Karpas-422 (cell line): Measurements from ENCODE around the gene ABCG2. TPM values are rescaled to one million over a fixed set of nuclear protein-coding genes. Genes with fewer than 3 reads are reported as not detected.

Experiments used
- DNase-seq: peaks from one replicate; pipeline ENCODE4 v3.0.0-alpha.2; 2015
- H2AFZ ChIP-seq: fragments of 200-600 bp; sonication (generic); 2 replicates; pipeline ENCODE4 v1.6.1; 2014; ENCODE audit warnings: antibody characterized with exemption, low read length, mixed read lengths
- H3K27ac ChIP-seq: fragments of 200-600 bp; sonication (generic); 2 replicates; pipeline ENCODE4 v1.5.1; 2014; ENCODE audit warnings: mild to moderate bottlenecking, low read length, moderate library complexity
- H3K27me3 ChIP-seq: fragments of 200-600 bp; sonication (generic); 2 replicates; pipeline ENCODE4 v1.6.1; 2014; ENCODE audit warnings: low read length, mixed read lengths
- H3K36me3 ChIP-seq: fragments of 200-600 bp; sonication (generic); 2 replicates; pipeline ENCODE4 v1.6.1; 2014; ENCODE audit warnings: low read length, mixed read lengths; ENCODE audit not compliant: insufficient read depth
- H3K4me1 ChIP-seq: fragments of 200-600 bp; sonication (generic); 2 replicates; pipeline ENCODE4 v1.6.1; 2014; ENCODE audit warnings: mild to moderate bottlenecking, low read length, mixed read lengths
- H3K4me2 ChIP-seq: fragments of 200-600 bp; sonication (generic); 2 replicates; pipeline ENCODE4 v1.6.1; 2014; ENCODE audit warnings: low read length, low read depth, mild to moderate bottlenecking; ENCODE audit not compliant: poor library complexity, severe bottlenecking
- H3K4me3 ChIP-seq: fragments of 200-600 bp; sonication (generic); 2 replicates; pipeline ENCODE4 v1.5.1; 2014; ENCODE audit warnings: mild to moderate bottlenecking, antibody characterized with exemption, low read length, mixed read lengths
- H3K79me2 ChIP-seq: fragments of 200-600 bp; sonication (generic); 2 replicates; pipeline ENCODE4 v1.6.1; 2014; ENCODE audit warnings: mild to moderate bottlenecking, low read length, mixed read lengths
- H3K9ac ChIP-seq: fragments of 200-600 bp; sonication (generic); 2 replicates; pipeline ENCODE4 v1.6.0; 2014; ENCODE audit warnings: low read length
- H3K9me2 ChIP-seq: fragments of 200-600 bp; sonication (generic), shearing (Covaris generic); replicated peaks from 2 replicates; pipeline ENCODE4 v1.6.0; 2014; ENCODE audit warnings: mild to moderate bottlenecking, low read length, moderate library complexity; ENCODE audit not compliant: insufficient read depth
- H3K9me3 ChIP-seq: fragments of 300-700, 200-600 bp; sonication (generic); 2 replicates; pipeline ENCODE4 v1.6.1; 2014; ENCODE audit warnings: low read length, mixed read lengths
- H4K20me1 ChIP-seq: fragments of 200-600 bp; sonication (generic); 2 replicates; pipeline ENCODE4 v1.6.1; 2014; ENCODE audit warnings: mild to moderate bottlenecking, antibody characterized with exemption, low read length, low read depth; ENCODE audit not compliant: insufficient read depth
- total RNA-seq: library from RNA; depleted of rRNA; stranded (reverse); fragments of >200 nt; shearing (Covaris generic); gene quantifications from 2 replicates; pipeline ENCODE4 v1.2.3, GENCODE V29; 2014; ENCODE audit warnings: low replicate concordance

Gene ABCG2
- total RNA-seq, 1 experiment from 2014 or later = not detected

- H3K4me3 ChIP-seq = no peak overlapping the region
- H3K27ac ChIP-seq = no peak overlapping the region
- H3K36me3 ChIP-seq = no peaks in the 10 kb centered on the region
- no peaks in the 10 kb centered on the region for H3K9me3 ChIP-seq
- H3K9me2 ChIP-seq = no peaks in the 10 kb centered on the region
- H3K79me2 ChIP-seq = no peaks in the 10 kb centered on the region
- H3K9ac ChIP-seq = no peak overlapping the region
- H4K20me1 ChIP-seq = no peaks in the 10 kb centered on the region
- H3K27me3 ChIP-seq = no peaks in the 10 kb centered on the region
- H3K4me2 ChIP-seq = no peak overlapping the region
- H3K4me1 ChIP-seq = no peaks in the 10 kb centered on the region
- no peak for DNase-seq
- no peak overlapping the region for H2AFZ ChIP-seq
These were observed 19.9 kb downstream of the ABCG2 start for GRCh38 chr4:88138561-88138960.

DNA sequence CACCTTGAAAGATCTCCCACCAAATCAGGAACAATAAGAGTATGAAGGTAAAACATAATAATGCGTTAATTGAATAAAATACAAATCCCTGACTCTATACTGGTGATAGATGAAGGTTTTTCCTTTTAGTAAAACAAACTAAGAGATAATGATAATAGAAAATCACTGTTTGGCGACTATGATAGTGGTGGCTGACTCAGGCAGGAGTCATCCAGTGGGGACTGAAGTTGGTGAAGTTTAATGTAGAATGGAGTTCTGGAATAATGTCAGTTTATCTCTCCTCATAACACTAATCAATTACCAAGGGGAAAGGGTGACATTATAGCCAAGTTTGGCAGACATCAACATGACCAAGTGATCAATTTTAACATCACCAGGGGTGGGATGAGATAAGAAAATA, 21.3 kb downstream of the ABCG2 start:
- no peak overlapping the region for H3K9ac ChIP-seq

DNA sequence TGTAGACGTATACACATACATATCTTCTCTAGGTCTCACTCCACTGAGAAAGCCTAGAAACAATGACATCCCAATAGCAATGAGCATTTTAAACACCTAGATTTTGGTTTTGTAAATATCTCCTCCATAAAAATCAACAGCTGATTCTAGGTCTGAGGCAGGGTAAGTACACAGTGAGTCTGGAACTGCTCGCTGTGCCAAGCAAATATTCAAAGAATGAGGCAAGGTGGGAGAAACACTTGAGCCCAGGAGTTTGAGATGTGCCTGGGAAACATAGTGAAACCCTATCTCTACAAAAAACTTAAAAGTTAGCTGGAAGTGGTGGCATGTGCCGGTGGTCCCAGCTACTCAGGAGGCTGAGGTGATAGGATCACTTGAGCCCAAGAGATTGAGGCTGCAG, 22.2 kb downstream of the ABCG2 start:
- H3K4me3 ChIP-seq = no peak overlapping the region
- H3K36me3 ChIP-seq = no peaks in the 10 kb centered on the region
- no peaks in the 10 kb centered on the region for H3K9me3 ChIP-seq
- H3K27ac ChIP-seq = no peak overlapping the region
- H3K9ac ChIP-seq = no peak overlapping the region
- no peaks in the 10 kb centered on the region for H4K20me1 ChIP-seq
- no peaks in the 10 kb centered on the region for H3K4me1 ChIP-seq
- H3K4me2 ChIP-seq = no peak overlapping the region
- no peak overlapping the region for H2AFZ ChIP-seq
- no peaks in the 10 kb centered on the region for H3K27me3 ChIP-seq
- DNase-seq = no peak
- no peaks in the 10 kb centered on the region for H3K9me2 ChIP-seq
- no peaks in the 10 kb centered on the region for H3K79me2 ChIP-seq

More for the DNA sequence above, 21.3 kb downstream of the ABCG2 start:
- Histone ChIP-seq H3K79me2 (no peaks in the 10 kb centered on the region), H3K4me1 (no peaks in the 10 kb centered on the region), H3K27ac (no peak overlapping the region), H2AFZ (no peak overlapping the region), H3K9me3 (no peaks in the 10 kb centered on the region), H4K20me1 (no peaks in the 10 kb centered on the region), H3K27me3 (no peaks in the 10 kb centered on the region), H3K4me2 (no peak overlapping the region), H3K36me3 (no peaks in the 10 kb centered on the region), H3K4me3 (no peak overlapping the region), H3K9me2 (no peaks in the 10 kb centered on the region)
- no peak for DNase-seq

GRCh38 chr4:88135356-88135663, 23.1 kb downstream of the ABCG2 start:
- H3K79me2 ChIP-seq = no peaks in the 10 kb centered on the region
- H3K9me2 ChIP-seq = no peaks in the 10 kb centered on the region
- no peak overlapping the region for H2AFZ ChIP-seq
- H4K20me1 ChIP-seq = no peaks in the 10 kb centered on the region
- no peak for DNase-seq
- H3K27me3 ChIP-seq = no peaks in the 10 kb centered on the region
- no peak overlapping the region for H3K27ac ChIP-seq
- H3K4me1 ChIP-seq = peaks cover 4% of the 10 kb centered on the region
- no peak overlapping the region for H3K4me3 ChIP-seq
- no peak overlapping the region for H3K4me2 ChIP-seq
- H3K9me3 ChIP-seq = no peaks in the 10 kb centered on the region
- no peak overlapping the region for H3K9ac ChIP-seq
- no peaks in the 10 kb centered on the region for H3K36me3 ChIP-seq

DNA sequence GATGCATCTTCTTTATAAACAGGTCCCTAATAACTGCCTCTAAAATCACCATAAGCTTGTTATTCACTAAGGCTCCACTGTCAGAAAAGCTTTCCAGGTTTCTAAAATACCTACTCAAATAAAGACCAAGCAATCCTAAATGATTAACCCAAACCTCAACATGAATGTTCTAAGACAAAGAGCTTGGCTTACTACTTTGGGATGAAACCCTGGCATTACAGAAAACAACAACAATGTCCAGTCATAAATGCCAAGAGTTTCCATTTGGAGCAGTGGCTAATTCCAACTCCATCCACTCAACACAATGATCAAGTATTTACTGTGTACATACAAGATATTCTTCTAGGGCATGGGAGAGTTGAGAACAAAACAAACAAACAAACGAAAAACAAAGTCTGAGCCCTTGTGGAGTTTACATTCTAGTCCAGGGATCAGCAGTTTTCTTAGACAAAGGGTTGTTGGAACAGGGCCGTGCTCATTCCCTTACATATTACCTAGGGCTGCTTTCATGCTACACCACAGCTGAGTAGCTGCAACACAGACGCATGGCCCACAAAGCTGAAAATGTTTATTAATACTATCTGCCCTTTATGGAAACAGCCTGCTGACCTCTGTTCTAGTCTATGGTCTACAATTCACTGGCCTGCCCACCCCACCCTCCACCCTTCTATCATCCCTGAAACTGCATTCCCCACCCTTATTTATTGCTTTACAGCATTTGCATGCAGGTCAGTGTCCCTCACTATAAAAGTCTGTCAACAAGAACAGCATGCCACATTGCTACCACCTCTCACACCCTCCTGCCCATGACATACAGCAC, 23.7 kb downstream of the ABCG2 start:
- H3K79me2 ChIP-seq = no peaks in the 10 kb centered on the region
- H3K9me3 ChIP-seq = no peaks in the 10 kb centered on the region
- peaks cover 4% of the 10 kb centered on the region for H3K4me1 ChIP-seq
- no peaks in the 10 kb centered on the region for H3K9me2 ChIP-seq
- H4K20me1 ChIP-seq = no peaks in the 10 kb centered on the region
- H3K4me2 ChIP-seq = no peak overlapping the region
- no peak for DNase-seq
- H3K36me3 ChIP-seq = no peaks in the 10 kb centered on the region
- no peak overlapping the region for H3K9ac ChIP-seq
- H2AFZ ChIP-seq = no peak overlapping the region
- no peaks in the 10 kb centered on the region for H3K27me3 ChIP-seq
- H3K4me3 ChIP-seq = no peak overlapping the region
- no peak overlapping the region for H3K27ac ChIP-seq

- peaks cover 4% of the 10 kb centered on the region for H3K4me1 ChIP-seq
- H3K27ac ChIP-seq = no peak overlapping the region
- no peaks in the 10 kb centered on the region for H3K9me2 ChIP-seq
These were observed 24.3 kb downstream of the ABCG2 start for GRCh38 chr4:88134111-88134510.

GRCh38 chr4:88130544-88131305, 27.7 kb downstream of the ABCG2 start:
- Histone ChIP-seq H3K9me2 (no peaks in the 10 kb centered on the region), H3K79me2 (no peaks in the 10 kb centered on the region), H3K27ac (no peak overlapping the region), H2AFZ (no peak overlapping the region), H3K27me3 (no peaks in the 10 kb centered on the region), H3K36me3 (no peaks in the 10 kb centered on the region), H3K4me2 (no peak overlapping the region), H3K9ac (no peak overlapping the region), H3K4me1 (peaks cover 4% of the 10 kb centered on the region), H4K20me1 (no peaks in the 10 kb centered on the region), H3K9me3 (no peaks in the 10 kb centered on the region), H3K4me3 (no peak overlapping the region)
- no peak for DNase-seq

More at GRCh38 chr4:88134111-88134510, 24.3 kb downstream of the ABCG2 start:
- Histone ChIP-seq H3K4me3 (no peak overlapping the region), H3K9ac (no peak overlapping the region), H3K4me2 (no peak overlapping the region), H3K36me3 (no peaks in the 10 kb centered on the region), H3K79me2 (no peaks in the 10 kb centered on the region), H2AFZ (no peak overlapping the region), H4K20me1 (no peaks in the 10 kb centered on the region), H3K9me3 (no peaks in the 10 kb centered on the region), H3K27me3 (no peaks in the 10 kb centered on the region)
- no peak for DNase-seq

GRCh38 chr4:88130003-88130402, 28.4 kb downstream of the ABCG2 start:
- Histone ChIP-seq H2AFZ (no peak overlapping the region), H3K27ac (no peak overlapping the region), H3K9ac (no peak overlapping the region), H3K27me3 (no peaks in the 10 kb centered on the region), H3K4me2 (no peak overlapping the region), H3K4me3 (no peak overlapping the region), H3K79me2 (no peaks in the 10 kb centered on the region), H3K9me2 (no peaks in the 10 kb centered on the region), H3K4me1 (peaks cover 4% of the 10 kb centered on the region), H4K20me1 (no peaks in the 10 kb centered on the region), H3K9me3 (no peaks in the 10 kb centered on the region), H3K36me3 (no peaks in the 10 kb centered on the region)
- DNase-seq = no peak
